Measurements from ENCODE around the gene BAIAP2. TPM values are rescaled to one million over a fixed set of nuclear protein-coding genes. Genes with fewer than 3 reads are reported as not detected.

Gene BAIAP2
- total RNA-seq, 1 donor from 2014 or later = 37.6 TPM

- Mint-ChIP-seq H3K4me3 (ENCODE audit: low read depth) (no peak overlapping the region), H3K27ac (no peak overlapping the region), H3K4me1 (ENCODE audit: low read depth) (no peaks in the 10 kb centered on the region), H3K9me3 (ENCODE audit: low read depth) (no peaks in the 10 kb centered on the region), H3K36me3 (ENCODE audit: insufficient read depth) (no peaks in the 10 kb centered on the region), H3K27me3 (no peaks in the 10 kb centered on the region)
- no peak for DNase-seq (ENCODE audit: low spot score, unreplicated experiment)
- no peak for TF ChIP-seq CTCF (IDR thresholded peaks at IDR 0.05; ENCODE audit: unreplicated experiment)
These were observed 97.2 kb downstream of the BAIAP2 start for GRCh38 chr17:81132197-81132540.

DNA sequence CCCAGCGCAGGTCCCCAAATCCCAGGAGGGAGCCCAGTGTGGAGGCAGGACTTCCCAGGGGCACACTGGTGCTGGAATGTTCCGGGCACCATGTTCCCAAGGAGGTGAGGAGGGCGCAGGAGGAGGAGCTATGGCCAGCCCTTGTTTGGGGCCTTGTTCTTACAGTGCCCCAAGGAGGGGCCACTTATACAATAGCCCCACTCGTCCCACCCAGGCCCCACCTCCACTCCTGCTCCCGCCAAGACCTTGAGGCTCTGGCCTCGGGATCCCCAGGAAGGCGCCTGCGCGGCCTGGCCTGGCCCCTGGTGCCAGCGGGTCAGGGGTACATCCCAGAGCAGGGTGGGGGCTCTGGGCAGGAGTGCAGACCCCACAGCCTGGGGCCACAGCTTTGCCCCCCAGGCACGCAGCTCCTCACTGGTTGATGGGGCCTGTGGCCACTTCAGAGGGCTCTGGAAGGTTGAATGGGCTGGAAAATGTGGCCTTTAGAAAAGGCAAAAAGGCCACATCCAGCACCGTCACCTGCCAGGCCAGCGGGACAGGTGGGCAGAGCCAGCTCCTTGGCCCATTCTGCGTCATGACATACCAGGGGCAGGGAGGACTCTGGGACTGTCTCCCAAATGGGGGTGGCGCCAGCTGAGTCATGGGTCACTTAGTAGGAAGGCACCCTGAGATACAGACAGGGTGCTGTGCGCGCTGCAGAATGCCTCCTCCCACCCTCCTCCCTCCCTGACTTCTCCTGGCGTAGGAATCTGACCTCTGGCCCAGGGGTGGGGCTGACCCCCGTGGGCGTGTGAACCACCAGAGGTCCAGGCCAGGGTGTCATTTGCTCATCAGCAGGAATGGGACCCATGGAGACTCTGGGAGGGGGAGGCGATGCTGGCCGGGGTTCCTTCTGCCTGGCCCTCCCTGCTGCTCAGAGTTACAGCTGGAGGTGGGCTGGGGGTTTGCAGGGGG lies 98.1 kb downstream of the BAIAP2 start:
- Mint-ChIP-seq H3K36me3 (ENCODE audit: insufficient read depth) (no peaks in the 10 kb centered on the region), H3K27me3 (no peaks in the 10 kb centered on the region), H3K27ac (no peak overlapping the region), H3K9me3 (ENCODE audit: low read depth) (no peaks in the 10 kb centered on the region), H3K4me1 (ENCODE audit: low read depth) (no peaks in the 10 kb centered on the region), H3K4me3 (ENCODE audit: low read depth) (no peak overlapping the region)
- no peak for TF ChIP-seq CTCF (IDR thresholded peaks at IDR 0.05; ENCODE audit: unreplicated experiment)
- DNase-seq (ENCODE audit: low spot score, unreplicated experiment) = no peak

GRCh38 chr17:81134064-81134781 lies 99.3 kb downstream of the BAIAP2 start:
- Mint-ChIP-seq H3K4me3 (ENCODE audit: low read depth) (no peak overlapping the region), H3K9me3 (ENCODE audit: low read depth) (peaks cover 3% of the 10 kb centered on the region), H3K27me3 (no peaks in the 10 kb centered on the region), H3K27ac (no peak overlapping the region), H3K36me3 (ENCODE audit: insufficient read depth) (no peaks in the 10 kb centered on the region), H3K4me1 (ENCODE audit: low read depth) (no peaks in the 10 kb centered on the region)
- no peak for DNase-seq (ENCODE audit: low spot score, unreplicated experiment)
- no peak for TF ChIP-seq CTCF (IDR thresholded peaks at IDR 0.05; ENCODE audit: unreplicated experiment)

- Mint-ChIP-seq H3K27me3 (no peaks in the 10 kb centered on the region), H3K36me3 (ENCODE audit: insufficient read depth) (no peaks in the 10 kb centered on the region), H3K27ac (no peak overlapping the region), H3K4me3 (ENCODE audit: low read depth) (no peak overlapping the region), H3K4me1 (ENCODE audit: low read depth) (no peaks in the 10 kb centered on the region), H3K9me3 (ENCODE audit: low read depth) (peaks cover 3% of the 10 kb centered on the region)
- TF ChIP-seq CTCF (IDR thresholded peaks at IDR 0.05; ENCODE audit: unreplicated experiment) = no peak
- DNase-seq (ENCODE audit: low spot score, unreplicated experiment) = no peak
These were observed 100.7 kb downstream of the BAIAP2 start for GRCh38 chr17:81135505-81136278.

GRCh38 chr17:81136366-81136765 lies 101.4 kb downstream of the BAIAP2 start:
- peaks cover 3% of the 10 kb centered on the region for H3K9me3 Mint-ChIP-seq (ENCODE audit: low read depth)

More at GRCh38 chr17:81136366-81136765, 101.4 kb downstream of the BAIAP2 start:
- DNase-seq (ENCODE audit: low spot score, unreplicated experiment) = no peak
- TF ChIP-seq CTCF (IDR thresholded peaks at IDR 0.05; ENCODE audit: unreplicated experiment) = no peak
- Mint-ChIP-seq H3K27ac (no peak overlapping the region), H3K4me1 (ENCODE audit: low read depth) (no peaks in the 10 kb centered on the region), H3K27me3 (no peaks in the 10 kb centered on the region), H3K36me3 (ENCODE audit: insufficient read depth) (no peaks in the 10 kb centered on the region), H3K4me3 (ENCODE audit: low read depth) (no peak overlapping the region)

Measured in progenitor cell of endocrine pancreas (in vitro differentiated cells).